SK-N-MC (cell line): Measurements from ENCODE around the gene TMEM63A.

ENCODE experiments used
- DNase-seq: peaks from one replicate; pipeline ENCODE4 v3.0.0-alpha.2; 2011; ENCODE audit warnings: low read depth, low spot score
- H3K27ac ChIP-seq: fragments of 200-600 bp; sonication (generic); 2 replicates; pipeline ENCODE4 v1.5.1; 2016; ENCODE audit warnings: mixed run types
- H3K36me3 ChIP-seq: fragments of 200-600 bp; sonication (generic); 2 replicates; pipeline ENCODE4 v1.6.1; 2017; ENCODE audit warnings: antibody characterized with exemption, low read length, mixed read lengths; ENCODE audit not compliant: insufficient read depth
- H3K4me3 ChIP-seq: fragments of 200-600 bp; sonication (generic); 2 replicates; pipeline ENCODE4 v1.5.1; 2016
- H3K9ac ChIP-seq: fragments of 200-600 bp; sonication (generic); 2 replicates; pipeline ENCODE4 v1.8.0; 2017; ENCODE audit warnings: mixed run types, mixed read lengths; ENCODE audit not compliant: insufficient read length
- H3K9me3 ChIP-seq: fragments of 200-600 bp; sonication (generic); 2 replicates; pipeline ENCODE4 v1.6.1; 2017; ENCODE audit warnings: low read depth, mild to moderate bottlenecking, antibody characterized with exemption, low read length, moderate library complexity, mixed read lengths
- EZH2 ChIP-seq: fragments of 200-600 bp; sonication (generic); IDR thresholded peaks from one replicate; pipeline ENCODE4 v1.6.1; 2017; ENCODE audit warnings: antibody characterized with exemption
- FOXP2 ChIP-seq: optimal IDR thresholded peaks from 2 replicates; pipeline ENCODE3; 2011; ENCODE audit warnings: mild to moderate bottlenecking, moderate library complexity; ENCODE audit not compliant: insufficient read depth; ENCODE audit errors: extremely low read length, control extremely low read depth
- POLR2AphosphoS5 ChIP-seq: IDR thresholded peaks from 2 replicates; pipeline ENCODE4 v1.6.1; 2012; ENCODE audit warnings: mild to moderate bottlenecking, low read depth, low read length, borderline replicate concordance

TMEM63A gene

GRCh38 chr1:225882694-225883615, 775 bp upstream of the TMEM63A start:
- Histone ChIP-seq H3K27ac (no peak overlapping the region), H3K36me3 (no peaks in the 10 kb centered on the region), H3K9me3 (no peaks in the 10 kb centered on the region), H3K4me3 (peak overlapping the region; percentile 93), H3K9ac (peak overlapping the region; percentile 77)
- DNase-seq: no peak
- TF ChIP-seq EZH2 (no peak), FOXP2 (no peak), POLR2AphosphoS5 (no peak)

DNA sequence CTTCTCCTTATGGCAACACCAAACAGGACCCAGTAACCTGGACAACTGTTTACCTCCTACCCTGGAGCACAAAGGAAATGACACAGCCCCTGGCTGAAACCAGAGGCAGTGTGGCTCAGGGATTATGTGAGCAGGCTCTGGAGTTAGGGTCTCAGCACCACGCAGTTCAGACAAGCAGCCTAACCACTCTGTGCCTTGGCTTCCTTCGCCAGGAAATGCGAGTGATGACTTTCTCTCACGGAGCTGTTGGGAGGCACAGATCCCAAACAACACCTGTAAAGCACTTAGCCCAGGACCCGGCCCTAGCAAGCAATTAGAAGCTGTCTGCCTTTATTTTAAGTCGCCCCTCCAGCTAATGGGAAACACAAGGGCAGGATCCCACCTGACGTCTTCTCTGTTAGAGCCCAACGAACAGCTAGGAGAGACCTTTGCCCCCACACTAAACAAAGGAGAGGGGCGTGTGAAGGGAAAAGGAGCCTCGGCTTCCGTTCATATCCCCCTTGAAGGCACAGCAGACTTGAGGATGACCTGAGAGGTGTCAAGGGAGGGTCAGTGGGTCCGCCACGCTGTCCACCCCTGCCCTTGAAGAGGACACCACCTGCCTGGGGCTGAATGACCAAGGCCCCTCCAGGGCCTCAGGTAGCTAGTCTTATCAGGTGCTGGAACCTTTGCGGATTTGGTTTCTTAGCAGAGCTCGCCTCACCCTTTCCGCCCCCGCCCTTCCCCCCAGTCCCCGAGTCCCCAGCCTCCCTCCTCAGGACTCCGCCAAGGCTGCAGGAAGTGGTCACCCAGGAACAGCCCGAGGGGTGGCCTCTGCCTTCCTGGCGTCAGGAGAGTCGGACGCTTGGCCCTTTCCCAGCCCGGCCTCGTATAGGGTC, 860 bp downstream of the TMEM63A start:
- no peak for DNase-seq
- H3K27ac ChIP-seq: no peak overlapping the region
- peak overlapping the region; percentile 77 for H3K9ac ChIP-seq

DNA sequence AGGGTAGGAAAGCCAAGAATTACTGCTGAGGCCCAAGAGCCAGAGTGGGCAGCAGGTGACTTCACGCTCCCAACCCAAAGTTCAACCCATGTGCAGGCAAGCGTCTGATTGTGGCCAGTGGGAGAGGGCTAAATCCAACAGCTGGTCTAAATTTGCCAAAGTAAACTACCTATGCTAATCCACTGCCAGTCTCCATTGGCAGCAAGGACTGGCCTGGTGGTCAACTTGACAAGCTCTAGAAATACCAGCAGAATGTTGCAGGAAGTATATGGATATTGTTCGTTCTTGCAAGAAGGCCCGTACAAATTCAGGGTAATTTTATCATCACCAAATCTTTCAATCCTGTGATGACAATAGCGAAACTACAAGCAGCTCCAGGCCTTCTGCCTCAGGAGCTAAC, 1.5 kb downstream of the TMEM63A start:
- H3K9ac ChIP-seq: no peak overlapping the region

More for the DNA sequence above, 860 bp downstream of the TMEM63A start:
- H3K9me3 ChIP-seq: no peaks in the 10 kb centered on the region
- H3K36me3 ChIP-seq: no peaks in the 10 kb centered on the region
- H3K4me3 ChIP-seq: peak overlapping the region; percentile 93
- TF ChIP-seq POLR2AphosphoS5 (no peak), FOXP2 (no peak), EZH2 (no peak)

DNA sequence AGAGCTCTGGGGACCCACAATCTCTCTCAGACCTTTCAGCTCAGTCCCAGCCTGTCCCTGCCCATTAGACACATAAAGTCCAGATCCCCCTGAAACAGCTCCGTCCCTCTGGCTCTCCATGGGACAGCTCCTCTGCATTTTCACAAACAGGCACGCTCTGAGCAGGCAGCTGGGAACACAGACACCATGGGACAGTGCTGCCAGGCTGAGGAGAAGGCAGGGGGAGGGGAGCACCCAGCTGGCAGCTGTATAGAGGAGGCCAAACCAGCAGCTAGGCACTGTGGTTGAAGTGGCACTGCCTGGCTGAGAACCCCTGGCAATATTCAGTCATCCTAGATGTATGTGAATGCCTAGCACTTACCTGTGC, 2.0 kb downstream of the TMEM63A start:
- Histone ChIP-seq H3K9me3 (no peaks in the 10 kb centered on the region), H3K36me3 (no peaks in the 10 kb centered on the region), H3K4me3 (no peak overlapping the region), H3K27ac (no peak overlapping the region), H3K9ac (no peak overlapping the region)
- no peak for DNase-seq
- TF ChIP-seq POLR2AphosphoS5 (no peak), EZH2 (no peak), FOXP2 (no peak)

More for the DNA sequence above, 1.5 kb downstream of the TMEM63A start:
- no peak overlapping the region for H3K4me3 ChIP-seq
- no peaks in the 10 kb centered on the region for H3K36me3 ChIP-seq
- H3K9me3 ChIP-seq: no peaks in the 10 kb centered on the region
- TF ChIP-seq EZH2: no peak
- TF ChIP-seq FOXP2: no peak
- no peak for TF ChIP-seq POLR2AphosphoS5
- DNase-seq: no peak
- H3K27ac ChIP-seq: no peak overlapping the region

DNA sequence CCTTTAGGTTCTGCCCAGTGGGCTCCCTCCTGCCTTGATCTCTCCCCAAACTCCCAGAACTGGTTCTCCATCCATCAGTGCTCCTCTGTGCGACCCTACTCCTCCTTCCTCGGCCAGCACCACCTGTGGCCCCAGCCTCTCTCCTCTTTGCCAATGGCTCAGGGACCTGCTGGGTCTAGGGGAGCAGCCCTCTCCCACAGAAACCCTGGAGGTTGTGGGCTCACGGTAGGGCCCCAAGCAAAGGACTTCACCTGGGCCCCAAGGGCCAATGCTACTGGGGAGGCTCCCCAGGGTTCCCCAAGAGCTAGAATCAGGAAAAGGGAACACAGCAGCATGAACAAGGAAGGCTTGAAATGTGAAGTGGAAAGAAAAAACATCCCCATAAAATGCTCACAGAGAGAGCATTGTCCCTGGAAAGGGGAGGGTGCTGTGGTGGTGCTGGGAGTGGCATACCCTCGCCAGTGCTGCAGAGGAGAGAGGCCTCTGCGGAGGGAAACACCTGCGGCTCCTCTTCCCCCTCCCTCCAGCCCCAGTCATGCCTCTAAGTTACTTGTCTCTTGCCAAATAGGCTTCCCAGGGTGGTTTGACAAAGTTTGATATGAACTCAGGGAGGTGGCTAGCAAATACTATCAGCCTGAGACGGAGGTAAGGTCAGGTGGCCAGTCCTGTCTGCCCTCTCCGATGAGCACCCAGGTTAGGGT, 2.5 kb downstream of the TMEM63A start:
- TF ChIP-seq POLR2AphosphoS5 (no peak), FOXP2 (no peak), EZH2 (no peak)
- no peak overlapping the region for H3K4me3 ChIP-seq
- H3K9me3 ChIP-seq: no peaks in the 10 kb centered on the region
- H3K27ac ChIP-seq: no peak overlapping the region
- H3K9ac ChIP-seq: no peak overlapping the region
- H3K36me3 ChIP-seq: no peaks in the 10 kb centered on the region
- DNase-seq: no peak

- Histone ChIP-seq H3K9me3 (no peaks in the 10 kb centered on the region), H3K9ac (no peak overlapping the region), H3K36me3 (no peaks in the 10 kb centered on the region), H3K27ac (no peak overlapping the region), H3K4me3 (no peak overlapping the region)
- DNase-seq: no peak
- no peak for TF ChIP-seq POLR2AphosphoS5
Observed at GRCh38 chr1:225878282-225878681, 3.9 kb downstream of the TMEM63A start.

- no peak for TF ChIP-seq POLR2AphosphoS5
- no peak for TF ChIP-seq FOXP2
- no peak for TF ChIP-seq EZH2
- H3K9me3 ChIP-seq: no peaks in the 10 kb centered on the region
- H3K9ac ChIP-seq: no peak overlapping the region
- DNase-seq: no peak
- H3K36me3 ChIP-seq: no peaks in the 10 kb centered on the region
- no peak overlapping the region for H3K4me3 ChIP-seq
- H3K27ac ChIP-seq: no peak overlapping the region
Observed at GRCh38 chr1:225877580-225877979, 4.6 kb downstream of the TMEM63A start.
